HEK293T (cell line): ENCODE results near the gene KCMF1.

Experiments used
- FOXM1 ChIP-seq: fragments of 450-650 bp; IDR thresholded peaks from 2 replicates; pipeline ENCODE4 v1.6.1; 2017; ENCODE audit warnings: mild to moderate bottlenecking, borderline replicate concordance
- SP1 ChIP-seq: fragments of 450-650 bp; IDR thresholded peaks from 2 replicates; pipeline ENCODE4 v1.6.1; 2017
- SUZ12 ChIP-seq: fragments of 450-650 bp; IDR thresholded peaks from 2 replicates; pipeline ENCODE4 v1.6.1; 2016; ENCODE audit warnings: mild to moderate bottlenecking
- TF ChIP-seq, protein P1 (sequence below): fragments of 450-650 bp; IDR thresholded peaks from 2 replicates; pipeline ENCODE4 v1.6.1; 2016

DNA sequence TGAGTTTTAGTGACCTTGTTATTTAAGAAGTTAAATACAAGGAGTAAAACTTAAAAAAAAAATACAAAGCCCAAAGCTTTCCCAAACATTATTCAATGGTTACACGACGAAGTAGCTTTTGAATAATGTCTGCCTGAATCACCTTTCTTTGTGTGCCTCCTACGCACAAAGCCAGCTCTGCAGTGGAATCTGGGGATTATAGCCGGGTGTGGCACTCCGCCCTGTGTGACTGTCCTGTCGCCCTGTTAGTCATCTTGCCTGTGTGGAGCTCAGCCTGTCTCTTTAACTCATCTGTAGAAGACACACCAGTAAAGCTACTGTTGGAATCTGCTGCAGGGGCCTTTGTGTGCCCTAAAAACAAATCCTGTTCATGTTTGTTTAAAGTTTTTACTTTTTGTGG lies 82.8 kb downstream of the KCMF1 start:
- TF ChIP-seq, protein P1, sequence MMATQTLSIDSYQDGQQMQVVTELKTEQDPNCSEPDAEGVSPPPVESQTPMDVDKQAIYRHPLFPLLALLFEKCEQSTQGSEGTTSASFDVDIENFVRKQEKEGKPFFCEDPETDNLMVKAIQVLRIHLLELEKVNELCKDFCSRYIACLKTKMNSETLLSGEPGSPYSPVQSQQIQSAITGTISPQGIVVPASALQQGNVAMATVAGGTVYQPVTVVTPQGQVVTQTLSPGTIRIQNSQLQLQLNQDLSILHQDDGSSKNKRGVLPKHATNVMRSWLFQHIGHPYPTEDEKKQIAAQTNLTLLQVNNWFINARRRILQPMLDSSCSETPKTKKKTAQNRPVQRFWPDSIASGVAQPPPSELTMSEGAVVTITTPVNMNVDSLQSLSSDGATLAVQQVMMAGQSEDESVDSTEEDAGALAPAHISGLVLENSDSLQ, result no peak
- TF ChIP-seq SP1, result no peak
- no peak for TF ChIP-seq SUZ12
- TF ChIP-seq FOXM1, result no peak
